HG03460 (cell line): ENCODE results near the gene CDH20.
A peak's percentile ranks its signal among the peaks of the same experiment; 100 is the strongest.

Experiments used
- ATAC-seq: cut with Tn5 transposase; IDR thresholded peaks from one replicate; pipeline ENCODE4 v1.9.1; 2021; ENCODE audit not compliant: unreplicated experiment

CDH20 gene

DNA sequence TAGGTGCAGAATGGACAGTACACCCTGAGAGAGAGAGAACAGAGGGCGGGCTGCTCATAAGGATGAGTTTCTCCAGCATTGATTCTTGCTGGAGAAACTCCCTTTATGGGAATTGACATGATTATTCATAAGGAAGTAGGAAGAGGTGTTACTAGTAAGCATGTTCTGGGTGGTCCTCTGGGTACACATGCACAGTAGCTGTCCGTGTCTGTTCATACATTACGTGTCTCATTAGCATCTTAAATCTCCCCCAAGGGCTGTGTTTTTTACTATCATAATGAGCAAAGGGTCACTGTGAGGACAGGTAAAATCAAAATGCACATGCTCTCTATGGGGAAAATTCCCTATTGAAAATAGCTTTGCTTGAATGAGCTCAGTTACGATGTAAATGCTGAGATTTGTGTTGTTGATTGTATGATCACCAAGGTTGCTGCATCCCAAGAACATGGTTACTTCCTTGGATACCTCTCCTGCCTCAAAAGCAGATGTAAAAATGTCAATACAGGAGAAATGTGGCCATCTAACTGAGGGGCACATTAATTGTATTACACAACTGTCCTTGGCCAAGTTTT is 238.9 kb downstream of the CDH20 start:
- ATAC-seq = no peak

GRCh38 chr18:61572871-61573270 is 239.6 kb downstream of the CDH20 start:
- no peak for ATAC-seq

- no peak for ATAC-seq
Observed at GRCh38 chr18:61574665-61575064, 241.4 kb downstream of the CDH20 start.

GRCh38 chr18:61575419-61575818 is 242.2 kb downstream of the CDH20 start:
- ATAC-seq = no peak

- ATAC-seq = no peak
Observed at GRCh38 chr18:61578846-61579245, 245.6 kb downstream of the CDH20 start.

DNA sequence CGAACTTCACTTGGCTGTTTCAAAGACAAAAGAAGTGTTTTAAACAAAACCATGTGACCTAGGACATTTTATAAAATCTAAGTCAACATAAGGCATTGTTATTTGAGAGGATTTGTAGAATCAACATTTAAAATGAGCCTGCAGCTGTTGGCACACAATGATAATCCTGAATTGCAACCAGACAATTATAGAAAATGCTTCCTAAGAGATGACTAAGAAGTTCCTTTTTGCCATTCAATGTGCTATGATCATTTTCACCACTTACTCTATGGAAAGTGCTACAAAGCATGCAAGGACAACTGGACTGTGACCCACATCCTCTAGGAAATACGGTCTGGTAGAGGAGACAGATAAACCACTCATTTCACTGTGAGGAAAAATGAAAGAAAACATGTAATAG is 246.4 kb downstream of the CDH20 start:
- ATAC-seq = no peak

DNA sequence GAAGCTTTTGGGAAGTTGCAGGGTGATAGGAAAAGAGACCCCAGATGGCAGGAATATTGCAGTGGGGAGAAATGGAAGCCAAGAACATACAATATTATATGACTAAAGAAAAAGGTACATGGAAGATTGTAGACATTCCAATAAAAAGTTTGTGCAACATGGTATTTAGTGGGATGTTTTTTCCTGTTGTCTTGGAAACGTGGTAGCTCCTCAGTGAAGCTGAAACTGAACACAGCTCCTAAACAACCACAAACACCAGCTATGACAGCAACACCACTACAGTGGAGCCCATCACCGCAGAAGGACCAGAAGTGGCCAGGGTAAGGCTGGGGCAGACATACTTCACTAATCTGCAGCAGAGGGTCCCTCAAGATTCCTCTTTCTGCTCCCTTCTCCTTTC is 246.8 kb downstream of the CDH20 start:
- ATAC-seq = no peak

GRCh38 chr18:61581578-61582201 is 248.5 kb downstream of the CDH20 start:
- peak; percentile 92 for ATAC-seq

GRCh38 chr18:61582202-61582710 is 249.0 kb downstream of the CDH20 start:
- ATAC-seq = no peak

GRCh38 chr18:61583548-61583947 is 250.3 kb downstream of the CDH20 start:
- no peak for ATAC-seq

GRCh38 chr18:61587865-61588264 is 254.6 kb downstream of the CDH20 start:
- ATAC-seq = no peak

GRCh38 chr18:61589053-61589723 is 256.0 kb downstream of the CDH20 start:
- no peak for ATAC-seq

DNA sequence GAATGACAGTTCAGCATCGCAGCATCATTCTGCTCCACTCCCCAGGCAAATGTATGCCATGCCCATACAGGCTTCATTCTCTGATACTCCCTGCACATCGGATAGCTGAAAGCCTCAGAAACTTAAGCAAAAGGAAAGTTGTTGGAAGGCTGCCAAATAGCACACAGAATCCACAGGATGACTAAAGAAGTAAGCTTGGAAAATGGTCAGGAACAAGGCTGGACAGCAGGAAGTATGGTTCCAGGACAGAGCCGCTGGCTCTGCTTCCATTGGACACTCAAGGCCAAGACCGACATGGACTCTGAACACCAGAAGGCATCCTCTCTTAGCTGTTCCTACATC is 256.5 kb downstream of the CDH20 start:
- no peak for ATAC-seq

- ATAC-seq = no peak
Observed at GRCh38 chr18:61591253-61591652, 258.0 kb downstream of the CDH20 start.

DNA sequence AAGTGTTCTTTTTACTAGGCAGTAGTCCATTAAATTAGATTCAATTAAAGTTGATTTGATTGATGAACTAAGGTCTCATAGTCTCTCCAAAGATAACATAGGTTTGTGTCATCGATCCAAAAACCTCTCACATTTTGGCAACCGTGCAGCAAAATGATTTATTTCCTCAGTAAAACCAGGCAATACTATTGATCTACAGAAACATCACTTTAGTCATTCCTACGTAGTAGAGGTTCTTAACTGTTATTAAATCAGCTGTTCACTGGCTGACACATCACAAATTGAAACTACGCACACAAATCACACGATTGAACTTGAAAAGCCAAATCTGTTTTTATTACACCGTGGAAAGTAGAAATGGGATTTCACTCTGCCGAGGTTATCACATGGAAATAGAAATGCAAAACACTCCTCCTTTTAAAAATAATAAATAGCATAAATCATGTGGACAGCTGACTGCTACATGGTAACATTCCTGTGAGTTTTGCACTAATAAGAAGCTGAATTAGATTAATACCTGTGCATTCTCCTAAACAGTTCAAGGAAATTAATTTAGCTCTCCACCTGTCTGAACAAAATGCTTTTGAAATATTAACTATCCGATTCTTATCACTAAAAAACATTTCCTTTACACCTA is 262.5 kb downstream of the CDH20 start:
- ATAC-seq = no peak

- no peak for ATAC-seq
Observed at GRCh38 chr18:61596296-61596695, 263.1 kb downstream of the CDH20 start.

DNA sequence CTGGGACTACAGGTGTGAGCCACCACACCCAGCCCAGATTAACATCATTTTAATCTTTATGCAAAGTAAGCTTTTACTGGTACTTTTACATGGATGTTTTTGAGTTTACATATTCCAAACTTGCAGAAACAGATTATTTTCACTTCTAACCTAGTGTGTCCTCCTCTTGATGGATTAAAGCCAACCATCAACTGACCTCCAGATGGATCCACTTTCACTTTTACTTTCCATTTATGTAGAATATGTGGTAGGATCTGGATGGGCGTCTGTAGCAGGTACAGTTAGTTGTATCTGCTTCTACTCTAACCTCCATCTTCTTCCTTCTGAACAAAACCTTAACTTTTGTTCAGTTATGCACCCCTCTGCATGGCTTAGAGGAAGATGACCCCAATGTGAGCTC is 264.1 kb downstream of the CDH20 start:
- no peak for ATAC-seq

DNA sequence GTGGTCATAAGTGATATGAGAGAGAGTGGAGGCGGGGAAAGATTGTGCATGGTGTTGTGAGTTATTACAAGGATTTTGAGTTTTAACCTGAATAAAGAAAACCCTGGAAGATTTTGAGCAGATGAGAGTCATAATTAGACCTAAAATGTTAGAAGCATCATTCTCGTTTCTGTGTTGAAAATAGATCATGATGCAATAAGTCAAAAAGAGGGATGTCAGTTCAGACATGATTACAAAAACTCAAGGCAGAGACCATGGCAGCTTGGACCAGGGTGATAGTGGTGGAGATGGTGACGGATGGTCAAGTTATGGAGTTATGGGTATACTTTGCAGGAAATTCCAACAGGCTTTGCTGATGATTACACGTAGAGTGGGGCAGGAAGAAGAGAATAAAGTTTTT is 267.2 kb downstream of the CDH20 start:
- no peak for ATAC-seq

GRCh38 chr18:61602836-61603235 is 269.6 kb downstream of the CDH20 start:
- ATAC-seq = no peak
